AG04449 (cell line): ENCODE results near the gene RNF126.
A peak's percentile ranks its signal among the peaks of the same experiment; 100 is the strongest.

Experiments
- CTCF ChIA-PET: fragments of 350-600 bp; formaldehyde crosslinking; extraction: SDS; loops from one replicate; lab custom pipeline; 2021; ENCODE audit warnings: antibody characterized with exemption; lab: Yijun Ruan, JAX
- POLR2A ChIA-PET: fragments of 400-600, 350-600 bp; formaldehyde crosslinking; extraction: SDS; loops from one replicate; lab custom pipeline; 2020; ENCODE audit warnings: antibody characterized with exemption, inconsistent platforms; lab: Yijun Ruan, JAX
- DNase-seq: peaks from one replicate; pipeline ENCODE4 v3.0.0-alpha.2; 2010; ENCODE audit warnings: low read depth, low spot score
- H3K4me3 ChIP-seq: 2 replicates; pipeline ENCODE4 v1.5.1; 2011; ENCODE audit warnings: low read depth, mild to moderate bottlenecking, control low read depth, low read length
- TF ChIP-seq, protein P1 (sequence below): IDR thresholded peaks from one replicate; pipeline ENCODE4 v1.5.1; 2011; ENCODE audit warnings: mild to moderate bottlenecking, moderate library complexity, low read length, control low read depth, inconsistent platforms; ENCODE audit not compliant: insufficient read depth; ENCODE audit errors: missing control alignments

Gene RNF126

DNA sequence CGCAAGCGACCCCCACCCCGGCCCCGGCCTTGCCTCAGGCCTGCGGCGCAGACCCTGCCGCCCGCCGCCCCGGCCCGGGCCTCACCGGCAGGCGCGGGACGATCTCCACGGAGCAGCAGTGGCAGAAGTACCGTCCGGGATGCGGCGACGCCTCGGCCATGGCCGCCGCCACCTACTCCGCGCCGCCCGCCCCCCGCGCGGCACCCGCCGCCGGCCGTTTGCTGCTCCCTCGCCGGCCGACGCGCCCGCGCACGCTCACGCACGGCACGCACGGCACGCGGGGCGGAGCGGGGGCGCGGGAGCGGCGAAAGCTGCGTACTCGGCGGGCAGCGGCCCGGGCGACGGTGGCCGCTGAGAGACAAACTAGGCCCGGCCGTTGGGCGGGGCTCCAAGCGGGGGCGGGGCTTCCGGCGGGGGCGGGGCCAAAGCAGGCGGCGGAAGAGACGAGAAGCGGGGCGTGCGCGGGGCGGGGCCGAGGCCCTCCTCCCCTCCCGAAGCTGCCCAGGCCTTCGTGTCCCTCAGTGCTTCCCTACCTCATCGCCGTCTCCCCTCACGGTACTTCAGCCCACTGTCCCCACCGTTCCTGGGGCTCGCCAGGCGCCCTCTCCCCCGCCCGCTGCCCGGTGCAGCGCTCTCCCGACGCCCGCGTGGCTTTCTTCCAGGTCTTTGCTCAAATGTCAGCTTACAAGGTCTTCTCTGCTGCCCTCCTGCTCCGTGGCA, at the start of gene RNF126:
Gene RNF126 (minus strand): TSS at position 253 of the 720 bp plus-strand sequence. CDS start 93 bp downstream, at position 160.
- TF ChIP-seq, protein P1, sequence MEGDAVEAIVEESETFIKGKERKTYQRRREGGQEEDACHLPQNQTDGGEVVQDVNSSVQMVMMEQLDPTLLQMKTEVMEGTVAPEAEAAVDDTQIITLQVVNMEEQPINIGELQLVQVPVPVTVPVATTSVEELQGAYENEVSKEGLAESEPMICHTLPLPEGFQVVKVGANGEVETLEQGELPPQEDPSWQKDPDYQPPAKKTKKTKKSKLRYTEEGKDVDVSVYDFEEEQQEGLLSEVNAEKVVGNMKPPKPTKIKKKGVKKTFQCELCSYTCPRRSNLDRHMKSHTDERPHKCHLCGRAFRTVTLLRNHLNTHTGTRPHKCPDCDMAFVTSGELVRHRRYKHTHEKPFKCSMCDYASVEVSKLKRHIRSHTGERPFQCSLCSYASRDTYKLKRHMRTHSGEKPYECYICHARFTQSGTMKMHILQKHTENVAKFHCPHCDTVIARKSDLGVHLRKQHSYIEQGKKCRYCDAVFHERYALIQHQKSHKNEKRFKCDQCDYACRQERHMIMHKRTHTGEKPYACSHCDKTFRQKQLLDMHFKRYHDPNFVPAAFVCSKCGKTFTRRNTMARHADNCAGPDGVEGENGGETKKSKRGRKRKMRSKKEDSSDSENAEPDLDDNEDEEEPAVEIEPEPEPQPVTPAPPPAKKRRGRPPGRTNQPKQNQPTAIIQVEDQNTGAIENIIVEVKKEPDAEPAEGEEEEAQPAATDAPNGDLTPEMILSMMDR = no peak
- DNase-seq = no peak
- POLR2A ChIA-PET = interaction anchor here (0.8 to 1.5 kb wide), 3 partner anchors 12 to 18 kb away, joined by 4 to 10 read pairs (median 6); partner anchors contain the start of gene FSTL3
- H3K4me3 ChIP-seq = peak within 1 kb of the TSS; percentile 85
- CTCF ChIA-PET = interaction anchor here (1.0 to 1.9 kb wide), 7 partner anchors 16 to 202 kb away, joined by 3 to 14 read pairs (median 7); no protein-coding TSS in a partner anchor

DNA sequence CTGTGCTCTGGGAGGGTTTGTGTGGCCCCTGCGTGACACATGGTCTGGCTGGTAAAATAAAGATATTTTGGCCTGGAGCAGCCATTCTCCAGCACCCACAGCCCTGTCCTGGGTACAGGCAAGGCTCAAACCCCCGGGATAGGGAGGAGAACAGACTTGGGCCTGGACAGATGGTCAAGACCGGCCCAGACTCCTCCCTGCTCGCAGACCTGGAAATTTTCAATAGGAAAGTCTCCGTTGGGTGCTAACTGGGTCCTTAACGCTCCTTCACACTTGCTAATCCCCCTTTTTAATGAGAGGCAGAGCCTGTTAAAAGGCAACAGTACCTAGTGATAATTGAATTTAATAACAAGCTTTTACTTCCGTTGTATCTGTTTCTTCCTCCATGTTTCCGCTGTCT, 48.2 kb upstream of the RNF126 start:
- TF ChIP-seq, protein P1 = no peak
- no peak overlapping the region for H3K4me3 ChIP-seq
- no peak for DNase-seq
- ChIA-PET CTCF (interaction anchor here (1.9 kb wide), 1 partner anchor 26 kb away, joined by 4 read pairs; no protein-coding TSS in a partner anchor), POLR2A (no interaction called here)

DNA sequence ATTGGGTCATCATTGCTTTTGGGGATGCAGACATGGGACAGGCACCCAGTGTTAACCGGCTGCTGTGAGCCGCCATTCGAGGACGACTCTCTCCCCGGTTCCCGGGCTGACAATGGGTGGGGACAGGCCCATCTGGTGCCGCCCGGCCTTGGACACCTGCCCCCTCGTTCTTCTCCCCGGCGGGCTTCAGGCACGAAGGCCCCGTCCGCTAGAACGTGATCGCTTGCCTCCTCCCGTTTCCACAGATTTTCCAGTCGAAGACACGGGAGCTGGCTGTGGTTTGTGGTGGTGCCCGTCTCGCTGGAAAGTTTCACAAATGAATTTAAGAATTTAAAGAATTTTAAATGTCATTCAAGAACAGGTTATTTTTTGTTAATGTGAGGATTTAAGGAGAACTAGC, 47.8 kb upstream of the RNF126 start:
- POLR2A ChIA-PET = no interaction called here
- no peak for DNase-seq
- TF ChIP-seq, protein P1 = no peak
- CTCF ChIA-PET = interaction anchor here (1.0 to 1.9 kb wide), 2 partner anchors 27 to 126 kb away, joined by 4 read pairs; no protein-coding TSS in a partner anchor
- no peak overlapping the region for H3K4me3 ChIP-seq

DNA sequence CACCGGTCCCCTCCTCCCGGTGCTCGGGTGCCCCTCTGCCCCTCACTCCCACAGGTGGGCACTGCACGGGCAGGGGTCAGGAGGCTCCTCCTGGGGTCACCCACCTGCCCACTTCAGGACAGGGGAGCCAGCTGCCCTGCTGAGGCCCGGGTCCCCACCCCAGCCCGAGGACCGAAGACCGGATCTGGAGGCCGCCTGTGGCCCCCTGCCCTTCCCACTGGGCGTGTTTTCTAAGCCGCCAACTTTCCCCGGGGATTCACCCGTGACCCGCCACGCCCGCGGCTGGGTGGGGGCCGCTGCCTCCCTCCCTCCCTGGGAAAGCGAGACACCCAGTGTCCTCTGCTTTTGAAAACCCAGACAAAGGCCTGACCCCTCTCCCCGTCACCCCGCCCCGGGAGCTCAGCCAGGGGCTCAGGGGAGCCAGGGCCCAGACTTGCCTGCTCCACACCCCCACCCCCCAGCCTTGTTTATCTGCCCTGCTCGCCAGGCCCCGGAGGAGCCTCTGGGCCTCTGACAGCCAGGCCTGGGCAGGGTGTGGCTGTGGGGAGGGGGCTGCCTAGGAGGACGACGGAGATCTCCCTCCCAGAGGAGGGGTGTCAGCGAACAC, 47.1 kb upstream of the RNF126 start:
- ChIA-PET CTCF (interaction anchor here (1.0 to 1.9 kb wide), 2 partner anchors 27 to 126 kb away, joined by 4 read pairs; no protein-coding TSS in a partner anchor), POLR2A (no interaction called here)
- no peak for DNase-seq
- H3K4me3 ChIP-seq = no peak overlapping the region
- TF ChIP-seq, protein P1 = no peak

DNA sequence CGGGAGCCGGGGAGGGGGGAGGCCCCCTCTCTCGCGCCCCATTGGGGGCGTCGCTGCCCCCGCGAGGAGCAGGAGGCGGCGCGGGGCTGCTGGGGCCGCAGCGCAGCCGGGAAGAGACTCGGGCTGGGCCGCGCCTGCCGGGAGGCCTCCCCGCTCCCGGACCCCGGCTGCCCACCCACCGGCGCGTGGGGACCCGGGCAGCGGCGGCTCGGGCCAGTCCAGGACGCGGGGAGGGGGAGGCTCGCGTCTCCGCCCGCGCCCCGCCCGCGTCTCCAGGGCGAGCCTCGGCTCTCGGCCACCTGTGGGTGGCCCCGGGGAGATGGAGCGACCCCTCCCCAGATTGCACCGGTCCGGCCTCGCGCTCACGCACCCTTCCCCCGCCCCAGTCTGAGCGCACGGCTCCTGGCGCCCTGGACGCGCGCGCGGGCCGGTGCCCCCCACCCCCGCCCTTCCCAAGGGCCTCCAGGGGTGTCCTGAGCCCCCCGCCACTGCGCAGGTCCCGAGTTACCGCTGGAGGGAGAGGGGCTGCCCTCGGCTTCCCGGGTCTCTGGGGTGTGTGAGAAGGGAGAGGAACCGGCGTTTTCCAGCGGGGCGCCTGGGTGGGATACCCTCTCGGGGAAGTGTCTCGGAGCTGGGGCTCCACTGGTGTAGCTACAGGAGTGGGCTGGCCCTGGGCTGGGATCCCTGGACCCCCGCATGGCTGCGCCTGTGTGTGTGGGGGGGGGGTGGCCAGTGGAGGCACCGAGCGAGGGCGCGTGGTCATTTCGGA, 46.4 kb upstream of the RNF126 start:
- H3K4me3 ChIP-seq = peak overlapping the region; percentile 42
- TF ChIP-seq, protein P1 = no peak
- POLR2A ChIA-PET = no interaction called here
- no peak for DNase-seq
- CTCF ChIA-PET = interaction anchor here (1.9 kb wide), 1 partner anchor 28 kb away, joined by 4 read pairs; no protein-coding TSS in a partner anchor
